GM19455 (cell line): ENCODE results near the gene ACTBL2.
"Not testable (repeated sequence)": the region's sequence is repeated elsewhere in the genome, so short reads cannot be mapped to it uniquely, and the experiment has no call there.

Source experiments
- ATAC-seq: cut with Tn5 transposase; IDR thresholded peaks from one replicate; pipeline ENCODE4 v1.9.1; 2021; ENCODE audit not compliant: unreplicated experiment

ACTBL2 gene

DNA sequence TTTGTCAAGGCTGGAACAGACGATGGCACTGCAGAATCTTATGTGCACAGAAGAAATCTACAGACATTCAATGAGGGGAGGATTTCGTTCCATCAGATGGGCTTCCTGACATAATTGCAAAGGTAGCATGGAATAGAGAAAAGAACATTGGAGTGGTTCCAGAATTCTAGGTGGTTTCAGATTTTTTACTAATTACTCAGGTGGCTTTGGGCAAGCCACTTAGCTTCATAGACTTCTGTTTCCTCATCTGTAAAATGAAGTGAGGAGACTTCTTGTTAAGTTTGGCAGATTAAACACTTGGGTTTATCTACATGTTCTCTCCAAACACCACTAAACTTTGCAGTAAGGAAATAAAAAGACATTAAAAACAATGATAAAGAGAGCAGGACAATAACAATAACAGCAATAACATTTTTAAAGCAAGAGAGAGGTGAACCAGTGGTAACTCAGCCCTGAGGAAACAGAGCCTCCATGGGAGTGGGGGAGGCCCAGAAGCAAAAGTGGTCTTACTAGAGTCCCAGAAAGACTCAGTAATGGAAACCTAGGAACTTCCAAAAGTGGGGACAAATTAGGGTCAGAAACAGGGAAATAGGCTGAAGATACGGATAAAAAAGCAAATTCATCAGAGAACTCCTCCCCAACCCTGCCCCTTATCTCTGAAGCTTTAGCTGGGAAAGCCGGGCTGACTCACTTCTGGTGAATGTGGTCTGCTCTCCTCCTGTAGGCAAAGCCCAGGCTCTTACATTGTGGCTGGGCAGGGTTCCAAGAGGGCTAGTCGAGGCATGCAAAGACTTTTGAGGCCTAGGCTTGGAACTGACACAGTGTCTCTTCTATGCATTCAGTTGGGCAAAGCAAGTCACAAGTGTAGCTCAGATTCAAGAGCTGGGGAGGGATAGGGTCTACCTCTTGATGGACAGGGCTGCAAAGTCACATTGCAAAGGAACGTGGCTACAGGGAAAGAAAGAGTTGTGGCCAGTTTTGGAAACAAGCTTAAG lies 11.8 kb upstream of the ACTBL2 start:
- no peak for ATAC-seq

DNA sequence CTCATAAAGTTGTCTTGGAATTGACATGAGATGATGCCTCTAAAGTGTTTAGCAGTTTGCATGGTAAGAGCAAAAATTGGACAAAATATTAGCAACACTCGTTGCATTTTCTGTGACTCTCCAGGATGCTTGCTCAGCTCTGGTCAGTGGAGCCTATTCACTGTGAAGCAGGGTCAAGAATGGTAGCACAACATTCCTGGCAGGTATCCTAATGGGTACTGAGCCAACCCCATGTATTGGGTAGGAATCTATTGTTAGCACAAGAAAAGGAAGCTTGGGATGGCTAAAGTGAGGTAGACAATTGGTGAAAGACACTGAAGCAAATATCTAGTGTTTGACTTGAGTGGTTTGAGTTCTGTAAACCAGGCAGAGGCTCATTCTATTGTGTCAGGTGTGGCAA lies 10.4 kb upstream of the ACTBL2 start:
- no peak for ATAC-seq

GRCh38 chr5:57492632-57493031 lies 10.0 kb upstream of the ACTBL2 start:
- ATAC-seq = no peak

GRCh38 chr5:57491369-57491965 lies 8.9 kb upstream of the ACTBL2 start:
- ATAC-seq = no peak

DNA sequence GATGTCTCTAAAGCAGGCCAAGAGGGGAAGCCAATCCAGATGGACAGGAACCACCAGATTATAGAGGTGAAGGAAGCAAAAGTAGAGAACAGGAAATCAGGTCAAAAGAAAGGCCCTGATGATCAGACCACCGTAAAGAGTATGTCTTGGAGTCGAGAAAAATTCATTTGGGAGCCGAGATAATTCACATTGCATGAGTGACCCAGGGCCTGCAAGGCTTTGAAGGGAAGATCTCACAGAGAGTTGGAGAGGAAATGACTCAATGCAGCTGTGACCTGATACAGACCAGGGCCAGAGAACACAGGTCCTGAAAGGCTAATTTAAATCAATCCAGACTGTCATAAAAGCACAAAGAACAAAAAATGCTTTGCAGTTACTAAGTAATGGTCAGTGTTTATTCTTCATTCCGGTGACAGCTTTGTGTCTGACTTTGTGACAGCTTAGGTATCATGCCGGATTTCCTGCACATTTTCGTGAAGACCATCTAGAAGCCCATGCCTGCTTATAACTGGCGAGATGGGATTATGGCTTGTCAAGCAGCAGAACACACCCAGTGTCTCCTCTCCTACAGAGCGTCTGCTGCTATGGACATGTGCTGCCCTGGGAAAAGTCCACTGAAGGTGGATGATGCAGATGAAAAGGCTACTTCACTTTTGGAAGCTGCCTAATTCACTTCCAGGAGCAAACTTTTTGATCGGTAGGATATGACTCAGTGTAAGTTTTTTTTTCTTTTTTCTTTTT lies 5.8 kb upstream of the ACTBL2 start:
- ATAC-seq = no peak

DNA sequence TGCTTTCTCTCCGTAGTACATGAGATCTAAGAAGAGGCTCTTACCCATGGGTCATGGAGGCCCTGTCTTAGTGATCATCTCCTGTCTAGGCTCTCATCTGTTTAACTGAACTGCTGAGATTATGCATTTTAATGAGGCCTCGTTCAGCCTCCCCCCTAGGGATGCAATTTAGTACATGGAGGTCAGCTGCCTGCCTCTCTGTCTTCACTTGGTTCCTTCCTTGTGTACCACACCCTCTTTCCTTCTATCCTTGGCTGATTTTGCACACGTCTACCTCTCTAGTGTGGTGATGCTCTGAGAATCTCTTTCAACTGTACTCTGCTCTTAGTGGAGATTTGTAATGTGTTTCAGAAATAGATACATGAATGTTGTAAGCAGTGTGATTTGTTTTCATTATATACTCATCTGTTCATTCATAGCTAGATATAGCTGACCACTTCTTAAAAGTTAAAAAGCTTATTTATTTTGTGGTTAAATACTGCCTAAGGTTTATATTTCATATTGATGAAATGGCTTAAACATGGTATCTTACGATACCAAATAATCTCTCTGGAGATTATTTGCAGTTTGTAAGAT lies 3.5 kb upstream of the ACTBL2 start:
- no peak for ATAC-seq

GRCh38 chr5:57478826-57479225 lies 3.8 kb downstream of the ACTBL2 start:
- ATAC-seq = no peak

DNA sequence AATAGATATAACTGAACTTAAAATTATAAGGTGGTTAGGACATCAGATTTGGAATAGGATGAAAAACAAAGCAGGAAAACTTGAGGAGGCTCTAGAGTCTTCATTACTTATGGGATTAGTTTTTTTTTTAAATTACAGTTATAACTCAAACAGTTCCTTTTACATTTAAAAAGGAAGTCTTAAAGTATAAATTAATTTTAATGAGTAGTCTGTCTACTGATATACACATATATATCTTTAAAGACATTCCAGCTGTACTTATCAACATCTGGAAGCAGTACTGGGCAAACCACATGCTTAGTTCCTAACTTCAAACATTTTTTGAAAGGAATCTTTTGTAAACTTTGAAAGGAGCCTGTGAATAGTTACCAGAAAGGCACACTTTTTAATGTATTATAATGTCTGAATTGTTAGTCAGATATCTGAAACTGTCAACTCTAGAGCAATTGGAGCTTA lies 6.0 kb downstream of the ACTBL2 start:
- no peak for ATAC-seq

- ATAC-seq = no peak
Observed at GRCh38 chr5:57470339-57470738, 12.3 kb downstream of the ACTBL2 start.

DNA sequence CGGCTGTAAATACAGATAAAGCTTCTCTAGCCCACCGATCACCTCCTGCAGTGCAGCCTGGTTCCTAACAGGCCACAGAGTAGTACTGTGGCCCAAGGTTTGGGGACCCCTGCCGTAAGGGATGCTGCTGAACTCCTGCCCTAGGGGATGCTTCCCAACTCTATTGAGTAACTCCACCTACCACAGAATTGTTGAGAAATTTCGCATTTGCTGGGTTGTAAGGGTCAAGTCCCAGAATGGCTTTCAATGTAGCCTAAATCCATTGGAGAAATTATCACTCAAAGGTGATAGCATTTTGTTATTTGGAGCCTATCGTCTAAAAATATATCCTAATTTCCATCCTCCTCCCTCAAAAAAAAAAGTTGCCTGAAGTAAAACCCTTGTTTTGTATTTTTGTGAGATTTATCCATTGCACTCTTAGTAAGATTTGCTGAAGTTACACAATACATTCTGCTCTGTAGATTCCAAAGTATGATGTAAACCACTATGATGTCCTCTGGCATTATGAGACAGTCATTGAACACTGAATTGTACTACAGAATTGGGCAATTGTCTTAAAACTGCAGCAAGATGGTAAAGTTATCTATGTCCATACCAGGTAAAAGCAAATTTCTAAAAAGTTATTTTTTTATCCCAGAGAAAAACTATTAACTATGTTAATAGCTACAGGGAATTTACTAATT lies 14.0 kb downstream of the ACTBL2 start:
- ATAC-seq = no peak

DNA sequence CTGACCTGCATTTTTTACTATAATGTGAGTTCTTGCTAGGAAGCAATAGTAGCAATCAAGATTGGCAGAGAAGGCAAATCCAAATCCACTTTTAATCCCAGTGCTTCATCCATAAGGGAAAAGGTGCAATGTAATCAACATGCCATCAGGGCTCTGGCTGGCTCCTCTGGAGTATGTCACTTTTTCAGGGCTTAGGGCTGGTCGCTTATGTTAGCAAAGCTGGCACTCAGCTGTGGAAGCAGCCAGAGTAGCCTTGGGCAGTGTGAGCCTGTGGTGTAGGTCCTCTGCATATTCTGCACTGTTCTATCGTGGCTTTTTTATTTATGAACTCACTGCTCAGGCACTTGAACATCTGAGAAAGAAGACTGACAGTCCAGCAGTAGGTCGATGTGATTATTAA lies 16.1 kb downstream of the ACTBL2 start:
- no peak for ATAC-seq

DNA sequence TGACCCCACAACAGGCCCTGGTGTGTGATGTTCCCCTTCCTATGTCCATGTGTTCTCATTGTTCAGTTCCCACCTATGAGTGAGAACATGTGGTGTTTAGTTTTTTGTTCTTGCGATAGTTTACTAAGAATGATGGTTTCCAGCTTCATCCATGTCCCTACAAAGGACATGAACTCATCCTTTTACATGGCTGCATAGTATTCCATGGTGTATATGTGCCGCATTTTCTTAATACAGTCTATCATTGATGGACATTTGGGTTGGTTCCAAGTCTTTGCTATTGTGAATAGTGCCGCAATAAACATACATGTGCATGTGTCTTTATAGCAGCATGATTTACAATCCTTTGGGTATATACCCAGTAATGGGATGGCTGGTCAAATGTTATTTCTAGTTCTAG lies 22.6 kb downstream of the ACTBL2 start:
- ATAC-seq = not testable (repeated sequence)

DNA sequence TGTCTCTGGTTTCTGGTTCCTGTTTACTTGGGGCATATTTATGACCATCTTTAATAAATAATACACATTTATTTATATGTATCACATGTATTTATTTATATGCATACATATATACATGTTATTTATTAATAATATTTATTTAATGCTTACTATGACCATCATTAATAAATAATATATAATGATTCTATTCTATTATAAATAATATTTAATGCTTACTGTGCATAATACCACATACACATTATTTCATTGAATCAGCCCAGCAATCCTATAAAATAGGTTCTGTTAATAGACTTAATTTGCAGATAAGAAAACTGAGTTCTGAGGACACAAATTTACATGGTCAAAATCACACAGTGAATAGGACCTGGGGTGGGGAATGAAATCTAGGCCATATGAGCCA lies 24.2 kb downstream of the ACTBL2 start:
- no peak for ATAC-seq

DNA sequence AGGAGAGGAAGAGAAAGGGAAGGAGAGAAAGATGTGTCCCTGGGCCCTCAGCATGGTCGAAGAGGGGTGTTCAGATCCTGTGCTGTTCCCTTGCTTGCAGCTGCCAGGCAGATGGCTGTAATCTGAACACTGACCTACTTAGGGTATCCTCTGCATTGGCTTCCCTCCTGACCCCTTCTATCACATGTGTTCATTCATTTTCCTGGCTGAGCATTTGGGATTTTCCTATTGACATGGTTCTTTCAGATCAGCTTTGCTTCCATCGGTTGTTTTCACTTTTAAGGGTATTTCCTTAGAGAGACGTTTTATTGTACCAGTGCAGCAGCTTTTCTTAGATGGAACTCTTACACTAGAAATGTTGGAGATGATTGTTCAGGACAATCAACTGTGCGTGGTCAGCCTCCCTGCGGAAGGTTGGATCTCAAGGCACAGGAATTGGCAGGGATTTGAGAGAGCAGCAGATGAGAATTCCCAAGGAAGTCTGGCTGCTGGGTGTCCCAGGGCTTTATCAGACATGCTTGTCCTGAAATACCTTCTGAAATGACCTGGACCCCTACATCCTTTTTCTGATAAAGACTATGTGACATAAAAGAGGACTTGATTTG lies 26.0 kb downstream of the ACTBL2 start:
- no peak for ATAC-seq

DNA sequence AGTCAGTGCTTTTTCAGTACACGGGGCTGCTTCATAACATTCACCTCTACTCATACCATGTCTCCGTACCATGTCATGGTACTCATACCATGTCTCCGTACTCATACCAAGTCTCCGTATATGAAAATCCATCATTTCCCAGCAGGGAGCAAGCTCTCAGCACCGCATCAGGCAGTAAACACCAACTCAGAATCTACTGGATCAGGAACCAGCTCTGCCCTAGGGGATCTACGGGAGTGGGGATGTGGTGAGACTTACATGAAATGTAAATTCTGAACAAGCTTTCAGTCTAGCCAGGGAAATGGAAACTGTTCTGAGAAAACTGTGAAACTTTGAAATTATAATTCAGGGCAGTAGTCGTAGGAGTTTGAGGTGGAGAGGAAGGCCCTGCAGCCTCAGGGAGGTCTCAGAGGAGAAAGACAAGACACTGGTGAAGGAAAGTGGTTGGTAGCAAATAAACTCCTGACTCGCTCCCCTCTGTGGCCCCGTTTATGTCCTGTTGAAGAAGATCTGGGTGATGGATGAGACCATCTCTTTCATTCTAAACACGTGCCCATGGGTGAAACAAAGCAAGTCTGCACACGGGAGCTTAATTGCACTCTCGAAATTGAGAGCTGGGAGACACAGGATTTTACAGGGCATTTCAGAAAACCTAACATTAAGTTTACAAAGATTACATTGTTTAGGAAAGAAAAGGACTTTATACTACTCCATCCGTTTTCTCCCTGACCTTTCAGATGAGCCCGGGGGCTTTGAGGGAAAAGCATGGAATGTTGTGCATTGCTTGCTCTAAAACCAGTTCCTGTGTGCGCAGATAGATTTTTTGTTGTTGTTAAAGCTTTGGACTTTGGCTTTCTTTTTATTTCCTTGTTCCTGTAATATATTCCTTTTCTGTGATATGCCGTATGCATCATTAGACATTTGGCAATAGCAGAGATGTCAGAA lies 26.8 kb downstream of the ACTBL2 start:
- ATAC-seq = no peak

DNA sequence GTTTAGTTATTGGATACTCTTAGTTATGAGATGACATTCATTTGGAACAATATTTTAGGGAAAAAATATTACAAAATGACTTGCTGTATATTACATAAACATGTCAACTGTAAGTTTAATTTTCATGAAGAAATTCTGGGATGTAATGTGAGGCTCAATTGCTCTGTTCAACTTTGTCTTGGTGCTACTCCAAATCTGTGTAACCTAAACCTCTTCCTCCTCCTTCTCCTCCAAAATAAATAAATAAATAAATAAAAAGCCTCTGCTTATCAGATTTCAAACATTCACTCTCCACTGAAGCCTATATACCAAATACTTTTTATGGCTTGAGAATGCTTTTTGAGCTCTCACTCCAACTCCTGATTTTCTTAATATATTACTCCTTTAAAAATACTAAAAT lies 27.7 kb downstream of the ACTBL2 start:
- no peak for ATAC-seq

- no peak for ATAC-seq
Observed at GRCh38 chr5:57453728-57454127, 28.9 kb downstream of the ACTBL2 start.

- ATAC-seq = no peak
Observed at GRCh38 chr5:57452885-57453284, 29.7 kb downstream of the ACTBL2 start.
